Activated T-cell treated with anti-CD3 and anti-CD28 coated beads, Interleukin-2, amount 50 U/mL, for 24 hours (primary cell): ENCODE measurements around the gene NRK.
"Not testable (repeated sequence)": the region's sequence is repeated elsewhere in the genome, so short reads cannot be mapped to it uniquely, and the experiment has no call there.

Experiments used
- DNase-seq: peaks from one replicate; pipeline ENCODE4 v3.0.0-alpha.2; 2020
- H3K27ac Mint-ChIP-seq: 2 replicates; pipeline ENCODE4 v1.8.0; 2020; ENCODE audit warnings: mild to moderate bottlenecking, mixed read lengths
- H3K27me3 Mint-ChIP-seq: 2 replicates; pipeline ENCODE4 v1.8.0; 2020; ENCODE audit warnings: mixed read lengths
- H3K36me3 Mint-ChIP-seq: 2 replicates; pipeline ENCODE4 v1.8.0; 2020; ENCODE audit warnings: low read depth, mixed read lengths
- H3K4me1 Mint-ChIP-seq: 2 replicates; pipeline ENCODE4 v1.8.0; 2020; ENCODE audit warnings: low read depth, mixed read lengths
- H3K4me3 Mint-ChIP-seq: 2 replicates; pipeline ENCODE4 v1.8.0; 2020; ENCODE audit warnings: mild to moderate bottlenecking, moderate library complexity, mixed read lengths
- H3K9me3 Mint-ChIP-seq: 2 replicates; pipeline ENCODE4 v1.8.0; 2020; ENCODE audit warnings: mixed read lengths

NRK gene

GRCh38 chrX:105972690-105973386 lies 150.5 kb downstream of the NRK start:
- H3K4me3 Mint-ChIP-seq = no peak overlapping the region
- H3K27ac Mint-ChIP-seq = no peak overlapping the region
- H3K27me3 Mint-ChIP-seq = peaks cover 15% of the 10 kb centered on the region
- H3K4me1 Mint-ChIP-seq = no peaks in the 10 kb centered on the region
- no peaks in the 10 kb centered on the region for H3K36me3 Mint-ChIP-seq
- DNase-seq = no peak
- no peaks in the 10 kb centered on the region for H3K9me3 Mint-ChIP-seq

DNA sequence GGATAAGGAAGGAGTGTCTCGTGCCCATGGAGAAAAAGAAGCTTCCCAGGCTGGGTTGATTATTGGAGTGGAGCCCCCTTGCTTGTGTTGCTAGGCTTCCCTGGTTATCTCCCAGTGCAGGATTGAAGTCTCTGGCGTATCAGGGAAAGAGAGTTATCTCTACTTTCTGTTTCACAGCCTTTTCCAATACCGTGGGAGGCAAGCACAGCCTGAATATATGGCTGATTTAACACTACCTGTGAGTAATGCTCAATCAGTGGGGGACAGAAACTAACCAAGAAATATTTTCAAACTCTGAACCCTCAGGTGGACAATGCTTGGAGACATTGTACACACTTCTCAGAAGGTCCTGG lies 151.0 kb downstream of the NRK start:
- Mint-ChIP-seq H3K27me3 (peaks cover 15% of the 10 kb centered on the region), H3K36me3 (no peaks in the 10 kb centered on the region), H3K9me3 (no peaks in the 10 kb centered on the region), H3K4me3 (no peak overlapping the region), H3K27ac (no peak overlapping the region), H3K4me1 (no peaks in the 10 kb centered on the region)
- DNase-seq = no peak

- H3K36me3 Mint-ChIP-seq = no peaks in the 10 kb centered on the region
- H3K9me3 Mint-ChIP-seq = no peaks in the 10 kb centered on the region
- no peak overlapping the region for H3K4me3 Mint-ChIP-seq
- no peak for DNase-seq
- H3K27me3 Mint-ChIP-seq = peaks cover 16% of the 10 kb centered on the region
- H3K4me1 Mint-ChIP-seq = no peaks in the 10 kb centered on the region
- H3K27ac Mint-ChIP-seq = no peak overlapping the region
Measured at GRCh38 chrX:105975382-105975781, 153.0 kb downstream of the NRK start.

GRCh38 chrX:105981772-105982485 lies 159.6 kb downstream of the NRK start:
- H3K27me3 Mint-ChIP-seq = peaks cover 26% of the 10 kb centered on the region

DNA sequence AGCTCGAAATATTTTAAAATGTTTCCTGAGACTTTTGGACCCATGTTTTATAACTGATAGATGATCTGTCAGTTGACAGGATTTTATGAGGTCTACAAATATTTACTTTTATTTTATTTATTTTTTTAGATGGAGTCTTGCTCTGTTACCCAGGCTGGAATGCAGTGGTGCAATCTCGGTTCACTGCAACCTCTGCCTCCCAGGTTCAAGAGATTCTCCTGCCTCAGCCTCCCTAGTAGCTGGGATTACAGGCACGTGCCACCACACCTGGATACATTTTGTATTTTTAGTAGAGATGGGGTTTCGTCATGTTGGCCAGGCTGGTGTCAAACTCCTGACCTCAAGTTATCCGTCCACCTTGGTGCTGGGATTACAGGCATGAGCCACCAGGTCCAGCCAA lies 166.1 kb downstream of the NRK start:
- H3K27me3 Mint-ChIP-seq = peaks cover 23% of the 10 kb centered on the region
- H3K9me3 Mint-ChIP-seq, H3K27ac Mint-ChIP-seq, DNase-seq, H3K4me1 Mint-ChIP-seq, H3K4me3 Mint-ChIP-seq, H3K36me3 Mint-ChIP-seq: not testable (repeated sequence)

More at GRCh38 chrX:105981772-105982485, 159.6 kb downstream of the NRK start:
- H3K36me3 Mint-ChIP-seq = no peaks in the 10 kb centered on the region
- no peaks in the 10 kb centered on the region for H3K9me3 Mint-ChIP-seq
- H3K4me3 Mint-ChIP-seq = no peak overlapping the region
- H3K4me1 Mint-ChIP-seq = no peaks in the 10 kb centered on the region
- no peak for DNase-seq
- H3K27ac Mint-ChIP-seq = no peak overlapping the region

DNA sequence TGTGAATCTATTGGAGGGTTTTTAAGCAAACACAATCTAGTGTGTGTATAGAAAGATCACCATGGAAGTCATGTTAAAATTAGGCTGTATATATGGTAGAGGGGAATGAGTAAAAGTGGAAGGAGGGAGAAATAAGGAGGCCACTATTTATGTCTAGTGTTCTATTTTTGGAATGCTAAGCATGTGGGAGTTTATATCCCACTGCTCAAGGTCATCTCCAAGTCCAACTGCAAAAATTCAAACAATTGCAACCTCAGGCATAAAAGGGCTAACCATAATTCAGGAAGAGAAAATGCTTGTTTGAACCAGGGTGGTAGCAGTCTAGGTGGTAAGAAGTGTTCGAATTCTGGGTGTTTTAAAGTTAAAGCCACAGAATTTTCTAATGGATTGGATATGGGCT lies 177.0 kb downstream of the NRK start:
- no peaks in the 10 kb centered on the region for H3K36me3 Mint-ChIP-seq
- no peaks in the 10 kb centered on the region for H3K4me1 Mint-ChIP-seq
- H3K27ac Mint-ChIP-seq = no peak overlapping the region
- no peak overlapping the region for H3K4me3 Mint-ChIP-seq
- H3K27me3 Mint-ChIP-seq = peaks cover 20% of the 10 kb centered on the region
- DNase-seq = no peak
- no peaks in the 10 kb centered on the region for H3K9me3 Mint-ChIP-seq

- DNase-seq = no peak
- peaks cover 17% of the 10 kb centered on the region for H3K27me3 Mint-ChIP-seq
- no peaks in the 10 kb centered on the region for H3K4me1 Mint-ChIP-seq
- H3K4me3 Mint-ChIP-seq = no peak overlapping the region
- H3K27ac Mint-ChIP-seq = no peak overlapping the region
- H3K9me3 Mint-ChIP-seq = no peaks in the 10 kb centered on the region
- no peaks in the 10 kb centered on the region for H3K36me3 Mint-ChIP-seq
Measured at GRCh38 chrX:106000203-106000602, 177.9 kb downstream of the NRK start.

- not testable (repeated sequence) for DNase-seq, H3K4me1 Mint-ChIP-seq, H3K27ac Mint-ChIP-seq, H3K4me3 Mint-ChIP-seq, H3K36me3 Mint-ChIP-seq, H3K9me3 Mint-ChIP-seq
- H3K27me3 Mint-ChIP-seq = peaks cover 14% of the 10 kb centered on the region
Measured at GRCh38 chrX:106000609-106001008, 178.3 kb downstream of the NRK start.

- H3K4me1 Mint-ChIP-seq = no peaks in the 10 kb centered on the region
- no peaks in the 10 kb centered on the region for H3K9me3 Mint-ChIP-seq
- no peak overlapping the region for H3K4me3 Mint-ChIP-seq
- H3K27ac Mint-ChIP-seq = no peak overlapping the region
- H3K27me3 Mint-ChIP-seq = peaks cover 9% of the 10 kb centered on the region
- DNase-seq = no peak
- H3K36me3 Mint-ChIP-seq = no peaks in the 10 kb centered on the region
Measured at GRCh38 chrX:106005684-106006083, 183.3 kb downstream of the NRK start.

GRCh38 chrX:106007815-106008214 lies 185.5 kb downstream of the NRK start:
- Mint-ChIP-seq H3K27me3 (peaks cover 9% of the 10 kb centered on the region), H3K36me3 (no peaks in the 10 kb centered on the region), H3K9me3 (no peaks in the 10 kb centered on the region), H3K4me3 (no peak overlapping the region), H3K4me1 (no peaks in the 10 kb centered on the region), H3K27ac (no peak overlapping the region)
- no peak for DNase-seq
